Measurements from ENCODE around the gene DNAH2. TPM values are rescaled to one million over a fixed set of nuclear protein-coding genes. Genes with fewer than 3 reads are reported as not detected.
A peak's percentile ranks its signal among the peaks of the same experiment; 100 is the strongest.

The DNAH2 gene
- total and polyA plus RNA-seq, 9 of the 15 experiments (the other 6 are each of a cell fraction or from before 2014, with no cell fraction given) = 0.03 TPM; not detected in 8

DNA sequence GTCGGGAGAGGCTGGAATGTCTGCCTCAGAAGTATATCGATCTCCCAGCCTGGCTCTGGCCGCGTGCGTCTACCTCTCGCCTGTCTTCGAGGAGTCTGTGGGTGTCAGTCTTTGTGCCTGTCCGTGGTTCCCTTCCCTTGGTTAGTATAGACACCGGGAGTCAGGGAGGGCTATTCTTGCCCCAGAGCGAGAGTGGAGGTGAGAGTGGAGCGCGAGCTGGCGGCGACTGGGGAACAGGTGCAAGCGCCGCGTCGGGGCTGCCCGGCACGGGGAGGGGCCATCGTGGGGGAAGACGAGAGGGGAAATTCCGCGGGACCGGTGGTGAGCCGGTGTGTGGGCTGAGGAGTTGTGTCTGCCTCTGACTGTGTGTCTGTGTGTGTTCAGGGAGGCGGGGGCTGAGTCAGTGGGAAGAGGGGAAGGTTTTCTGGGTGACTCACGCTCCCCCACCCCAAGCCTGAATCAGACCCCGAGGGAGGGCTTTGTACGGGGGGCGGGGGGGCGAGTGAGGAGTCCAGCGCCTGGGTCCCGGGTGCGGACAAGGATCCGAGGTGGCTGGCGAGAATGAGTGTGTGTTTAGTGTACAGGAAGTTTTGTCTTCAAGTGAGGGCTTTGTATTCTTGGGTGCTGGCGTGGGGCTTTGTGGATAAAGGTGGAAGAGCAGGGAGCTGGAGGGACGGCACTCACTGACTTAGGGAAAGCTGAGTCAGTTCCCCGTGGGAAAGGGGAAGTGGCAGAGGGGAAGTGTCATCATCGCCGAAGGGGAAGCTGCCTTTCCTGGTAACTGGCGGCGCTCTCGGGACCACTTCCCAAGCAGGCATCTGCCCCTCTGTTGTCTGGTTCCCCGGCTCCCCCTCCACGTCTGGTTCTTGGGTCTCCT lies 125.1 kb downstream of the DNAH2 start (continued):
- TF ChIP-seq, protein P1, sequence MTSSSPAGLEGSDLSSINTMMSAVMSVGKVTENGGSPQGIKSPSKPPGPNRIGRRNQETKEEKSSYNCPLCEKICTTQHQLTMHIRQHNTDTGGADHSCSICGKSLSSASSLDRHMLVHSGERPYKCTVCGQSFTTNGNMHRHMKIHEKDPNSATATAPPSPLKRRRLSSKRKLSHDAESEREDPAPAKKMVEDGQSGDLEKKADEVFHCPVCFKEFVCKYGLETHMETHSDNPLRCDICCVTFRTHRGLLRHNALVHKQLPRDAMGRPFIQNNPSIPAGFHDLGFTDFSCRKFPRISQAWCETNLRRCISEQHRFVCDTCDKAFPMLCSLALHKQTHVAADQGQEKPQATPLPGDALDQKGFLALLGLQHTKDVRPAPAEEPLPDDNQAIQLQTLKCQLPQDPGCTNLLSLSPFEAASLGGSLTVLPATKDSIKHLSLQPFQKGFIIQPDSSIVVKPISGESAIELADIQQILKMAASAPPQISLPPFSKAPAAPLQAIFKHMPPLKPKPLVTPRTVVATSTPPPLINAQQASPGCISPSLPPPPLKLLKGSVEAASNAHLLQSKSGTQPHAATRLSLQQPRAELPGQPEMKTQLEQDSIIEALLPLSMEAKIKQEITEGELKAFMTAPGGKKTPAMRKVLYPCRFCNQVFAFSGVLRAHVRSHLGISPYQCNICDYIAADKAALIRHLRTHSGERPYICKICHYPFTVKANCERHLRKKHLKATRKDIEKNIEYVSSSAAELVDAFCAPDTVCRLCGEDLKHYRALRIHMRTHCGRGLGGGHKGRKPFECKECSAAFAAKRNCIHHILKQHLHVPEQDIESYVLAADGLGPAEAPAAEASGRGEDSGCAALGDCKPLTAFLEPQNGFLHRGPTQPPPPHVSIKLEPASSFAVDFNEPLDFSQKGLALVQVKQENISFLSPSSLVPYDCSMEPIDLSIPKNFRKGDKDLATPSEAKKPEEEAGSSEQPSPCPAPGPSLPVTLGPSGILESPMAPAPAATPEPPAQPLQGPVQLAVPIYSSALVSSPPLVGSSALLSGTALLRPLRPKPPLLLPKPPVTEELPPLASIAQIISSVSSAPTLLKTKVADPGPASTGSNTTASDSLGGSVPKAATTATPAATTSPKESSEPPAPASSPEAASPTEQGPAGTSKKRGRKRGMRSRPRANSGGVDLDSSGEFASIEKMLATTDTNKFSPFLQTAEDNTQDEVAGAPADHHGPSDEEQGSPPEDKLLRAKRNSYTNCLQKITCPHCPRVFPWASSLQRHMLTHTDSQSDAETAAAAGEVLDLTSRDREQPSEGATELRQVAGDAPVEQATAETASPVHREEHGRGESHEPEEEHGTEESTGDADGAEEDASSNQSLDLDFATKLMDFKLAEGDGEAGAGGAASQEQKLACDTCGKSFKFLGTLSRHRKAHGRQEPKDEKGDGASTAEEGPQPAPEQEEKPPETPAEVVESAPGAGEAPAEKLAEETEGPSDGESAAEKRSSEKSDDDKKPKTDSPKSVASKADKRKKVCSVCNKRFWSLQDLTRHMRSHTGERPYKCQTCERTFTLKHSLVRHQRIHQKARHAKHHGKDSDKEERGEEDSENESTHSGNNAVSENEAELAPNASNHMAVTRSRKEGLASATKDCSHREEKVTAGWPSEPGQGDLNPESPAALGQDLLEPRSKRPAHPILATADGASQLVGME (CRISPR knock-in tag; IDR thresholded peaks at IDR 0.05) = no peak
- TF ChIP-seq HDAC3 (IDR thresholded peaks at IDR 0.05; ENCODE audit: borderline replicate concordance, partially characterized antibody) (no peak), ZFX (CRISPR knock-in tag; IDR thresholded peaks at IDR 0.05) (no peak), POU5F1 (IDR thresholded peaks at IDR 0.05; ENCODE audit: borderline replicate concordance, low read depth, low read length, partially characterized antibody) (no peak), ILF3 (IDR thresholded peaks at IDR 0.05; ENCODE audit: borderline replicate concordance) (no peak), EP400 (IDR thresholded peaks at IDR 0.05) (0 out of 2 replicates have a peak, but pooled peaks have one; percentile 24), SETDB1 (IDR thresholded peaks at IDR 0.05; ENCODE audit: low read length) (no peak), ZNF174 (CRISPR knock-in tag; IDR thresholded peaks at IDR 0.05) (no peak), ESRRB (CRISPR knock-in tag; IDR thresholded peaks at IDR 0.05; ENCODE audit: borderline replicate concordance) (no peak), NUFIP1 (IDR thresholded peaks at IDR 0.05; ENCODE audit: partially characterized antibody) (no peak), HNRNPLL (IDR thresholded peaks at IDR 0.05; ENCODE audit: low read depth, low read length, poor library complexity, severe bottlenecking) (no peak), RBM34 (IDR thresholded peaks at IDR 0.05; ENCODE audit: borderline replicate concordance, insufficient read depth, low read length) (no peak), POLR2AphosphoS5 (IDR thresholded peaks at IDR 0.05; ENCODE audit: control insufficient read depth, insufficient read depth, low read depth, low read length) (peak; percentile 50; the same call in 1 of the 2 replicates), SUPT5H (IDR thresholded peaks at IDR 0.05) (peak; percentile 52; the same call in 1 of the 2 replicates), TOE1 (IDR thresholded peaks at IDR 0.05; ENCODE audit: borderline replicate concordance) (no peak), TOE1 (CRISPR knock-in tag; IDR thresholded peaks at IDR 0.05; ENCODE audit: borderline replicate concordance, low read depth) (no peak)
- TF ChIP-seq, protein P2, sequence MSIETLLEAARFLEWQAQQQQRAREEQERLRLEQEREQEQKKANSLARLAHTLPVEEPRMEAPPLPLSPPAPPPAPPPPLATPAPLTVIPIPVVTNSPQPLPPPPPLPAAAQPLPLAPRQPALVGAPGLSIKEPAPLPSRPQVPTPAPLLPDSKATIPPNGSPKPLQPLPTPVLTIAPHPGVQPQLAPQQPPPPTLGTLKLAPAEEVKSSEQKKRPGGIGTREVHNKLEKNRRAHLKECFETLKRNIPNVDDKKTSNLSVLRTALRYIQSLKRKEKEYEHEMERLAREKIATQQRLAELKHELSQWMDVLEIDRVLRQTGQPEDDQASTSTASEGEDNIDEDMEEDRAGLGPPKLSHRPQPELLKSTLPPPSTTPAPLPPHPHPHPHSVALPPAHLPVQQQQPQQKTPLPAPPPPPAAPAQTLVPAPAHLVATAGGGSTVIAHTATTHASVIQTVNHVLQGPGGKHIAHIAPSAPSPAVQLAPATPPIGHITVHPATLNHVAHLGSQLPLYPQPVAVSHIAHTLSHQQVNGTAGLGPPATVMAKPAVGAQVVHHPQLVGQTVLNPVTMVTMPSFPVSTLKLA (conservative IDR thresholded peaks at IDR 0.05) = no peak
- TF ChIP-seq, protein P3, sequence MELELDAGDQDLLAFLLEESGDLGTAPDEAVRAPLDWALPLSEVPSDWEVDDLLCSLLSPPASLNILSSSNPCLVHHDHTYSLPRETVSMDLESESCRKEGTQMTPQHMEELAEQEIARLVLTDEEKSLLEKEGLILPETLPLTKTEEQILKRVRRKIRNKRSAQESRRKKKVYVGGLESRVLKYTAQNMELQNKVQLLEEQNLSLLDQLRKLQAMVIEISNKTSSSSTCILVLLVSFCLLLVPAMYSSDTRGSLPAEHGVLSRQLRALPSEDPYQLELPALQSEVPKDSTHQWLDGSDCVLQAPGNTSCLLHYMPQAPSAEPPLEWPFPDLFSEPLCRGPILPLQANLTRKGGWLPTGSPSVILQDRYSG (tag; conservative IDR thresholded peaks at IDR 0.05; ENCODE audit: low read depth) = no peak

Measured in K562 (cell line).